ENCODE results near the gene PPP2R5D.

GRCh38 chr6:43006251-43006650, 21.9 kb downstream of the PPP2R5D start:
- TF ChIP-seq GATA2 (CRISPR knock-in tag; IDR thresholded peaks at IDR 0.05) (no peak), PHB2 (IDR thresholded peaks at IDR 0.05; ENCODE audit: low read depth) (no peak), CTCF (IDR thresholded peaks at IDR 0.05 in 2 of 3, conservative IDR thresholded peaks at IDR 0.05 in 1 of 3; ENCODE audit: insufficient read depth in 2 of 3, low read depth in 1 of 3, low read length in 3 of 3) (no peak), RAD21 (CRISPR knock-in tag; conservative IDR thresholded peaks at IDR 0.05 in 1 of 2, IDR thresholded peaks at IDR 0.05 in 1 of 2) (no peak), GTF3C2 (IDR thresholded peaks at IDR 0.05; ENCODE audit: borderline replicate concordance, extremely low read depth, insufficient read length) (no peak), ZBTB12 (CRISPR knock-in tag; IDR thresholded peaks at IDR 0.05) (no peak), TCF3 (CRISPR knock-in tag; IDR thresholded peaks at IDR 0.05) (no peak), RFX5 (IDR thresholded peaks at IDR 0.05; ENCODE audit: low read depth, low read length) (no peak)

Data from K562 (cell line).